Dedifferentiated amniotic fluid mesenchymal stem cell (primary cell): ENCODE data around the gene INSC.

Source experiments
- DNase-seq: peaks from one replicate; pipeline ENCODE4 v3.0.0-alpha.2; 2016; ENCODE audit errors: extremely low spot score

INSC gene

GRCh38 chr11:15189189-15189588 is 74.5 kb downstream of the INSC start:
- no peak for DNase-seq

DNA sequence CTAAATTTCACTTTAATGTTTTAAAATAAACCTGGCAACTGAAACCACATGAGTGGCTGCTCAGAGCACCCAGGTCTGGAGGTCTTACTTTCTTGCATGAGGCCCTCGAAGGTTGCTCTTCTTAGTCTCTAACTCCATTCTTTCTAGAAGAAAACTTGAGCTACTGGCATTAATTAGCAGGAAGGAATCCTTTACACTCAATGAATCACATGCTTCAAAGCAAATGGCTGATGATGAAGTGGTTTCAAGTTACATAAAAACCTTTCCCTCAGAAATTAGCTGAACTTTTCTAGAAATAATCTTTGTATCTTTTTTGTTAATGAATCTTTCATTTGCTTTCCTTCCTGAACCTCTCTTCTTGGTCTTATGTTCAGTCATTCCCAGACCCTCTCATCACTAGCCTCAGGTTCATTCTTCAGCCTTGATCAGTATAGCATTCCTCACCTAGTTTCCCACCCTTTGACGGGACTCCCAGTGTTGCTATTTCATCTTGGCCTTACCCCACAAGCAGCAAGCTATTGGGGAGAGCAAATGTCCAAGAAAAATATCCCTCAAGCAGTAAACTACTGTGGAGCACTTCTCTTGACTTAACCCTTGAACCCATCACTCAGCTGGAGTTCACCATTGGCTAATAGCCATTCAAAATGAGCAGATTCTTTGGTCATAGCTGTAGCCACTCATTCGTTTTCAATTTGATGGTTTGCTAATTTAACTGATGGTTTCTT is 75.1 kb downstream of the INSC start:
- DNase-seq, result no peak

GRCh38 chr11:15190611-15191010 is 75.9 kb downstream of the INSC start:
- no peak for DNase-seq

DNA sequence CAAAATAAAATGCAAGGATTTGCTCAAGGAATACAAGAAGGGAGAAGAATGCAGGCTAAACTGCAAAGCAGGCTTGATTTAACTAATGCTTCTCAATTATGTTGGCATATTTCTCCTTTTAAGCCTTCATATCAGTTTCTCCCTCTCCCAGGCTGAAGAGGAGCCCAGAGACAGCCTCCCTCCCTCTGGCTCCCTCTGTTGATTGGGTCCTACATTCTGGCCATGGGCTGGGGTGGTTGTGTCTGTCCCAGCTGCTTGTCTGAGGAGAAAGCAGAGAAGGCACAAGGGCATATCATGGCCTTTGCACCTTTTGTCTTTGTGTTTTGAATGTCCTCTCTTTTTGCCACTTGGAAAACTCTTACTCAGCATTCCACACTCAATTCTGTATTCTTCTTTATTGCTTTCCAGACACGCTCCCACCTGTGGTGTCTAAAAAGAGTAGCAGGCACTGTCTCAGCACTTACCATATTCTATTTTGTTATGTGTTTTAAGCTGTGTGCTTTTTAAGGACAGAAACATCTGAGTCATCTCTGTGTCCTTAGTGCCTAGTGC is 77.4 kb downstream of the INSC start:
- no peak for DNase-seq

DNA sequence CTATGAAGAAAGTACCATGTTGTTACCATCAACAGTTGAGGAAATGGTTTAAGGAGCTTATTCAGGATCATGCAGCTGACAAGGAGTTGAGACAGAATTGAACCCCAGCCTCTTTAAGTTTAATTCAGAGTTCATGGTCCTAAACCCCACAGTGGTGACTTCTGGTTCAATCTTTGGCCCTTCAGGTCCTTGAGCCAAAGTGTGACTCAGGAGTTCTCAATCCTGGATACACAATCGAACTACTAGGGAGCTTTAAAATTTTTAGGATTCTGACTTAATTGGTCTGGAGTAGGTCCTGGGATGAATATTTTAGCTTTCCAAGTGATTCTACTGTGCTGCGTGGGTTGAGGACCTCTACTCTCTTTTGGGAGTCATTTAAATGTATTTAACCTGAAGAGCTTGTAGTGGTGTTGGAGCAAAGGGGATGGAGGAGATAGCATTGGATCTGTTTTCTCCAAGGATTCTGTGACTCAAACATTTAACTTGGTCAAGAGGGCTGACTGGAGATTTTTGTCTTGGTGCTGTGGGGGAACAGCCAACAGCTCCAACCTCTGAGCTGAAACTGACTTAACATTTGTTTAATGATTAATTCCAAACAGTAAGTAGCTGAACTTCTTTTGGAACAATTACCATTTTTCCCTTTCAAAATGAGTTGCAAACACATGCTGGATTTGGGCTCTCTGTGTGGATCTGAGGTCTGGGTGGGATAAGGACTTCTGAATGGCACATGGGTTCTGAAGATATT is 80.1 kb downstream of the INSC start:
- no peak for DNase-seq

DNA sequence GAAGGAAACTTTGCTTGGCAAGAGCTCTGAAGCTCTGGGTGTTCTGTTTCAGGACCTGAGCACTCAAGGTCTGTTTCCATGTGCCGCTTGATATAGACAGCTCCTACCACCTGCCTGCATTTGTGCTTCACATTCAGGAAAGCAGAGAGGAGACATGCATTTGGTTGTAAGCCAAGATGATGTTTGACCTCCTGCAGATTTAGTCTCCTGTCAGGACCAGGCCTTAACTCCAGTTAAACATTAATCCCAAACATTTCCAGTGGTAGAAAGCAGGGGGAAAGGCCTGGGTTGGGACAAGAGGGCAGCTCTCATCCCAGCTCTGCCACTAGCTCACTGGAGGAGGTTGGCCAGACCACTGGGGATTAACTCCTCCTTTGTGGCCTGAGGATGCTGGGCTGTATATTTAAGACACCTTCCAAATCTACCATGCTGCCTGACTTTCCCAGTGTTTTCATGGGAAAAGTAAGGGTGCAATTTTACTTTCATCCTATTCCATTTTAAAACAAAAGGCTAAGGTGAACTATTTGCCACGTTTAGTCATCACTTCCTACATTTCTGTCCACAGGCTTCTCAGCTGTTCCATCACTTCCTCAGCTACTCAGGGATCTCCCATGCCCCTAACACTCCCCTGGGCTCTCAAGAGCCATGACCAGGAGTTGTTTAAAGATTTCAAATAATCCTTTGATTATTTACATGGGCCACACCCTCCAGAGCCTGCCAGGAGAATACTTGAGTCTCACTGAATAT is 80.9 kb downstream of the INSC start:
- no peak for DNase-seq

- DNase-seq, result no peak
Measured at GRCh38 chr11:15196704-15197103, 82.0 kb downstream of the INSC start.

DNA sequence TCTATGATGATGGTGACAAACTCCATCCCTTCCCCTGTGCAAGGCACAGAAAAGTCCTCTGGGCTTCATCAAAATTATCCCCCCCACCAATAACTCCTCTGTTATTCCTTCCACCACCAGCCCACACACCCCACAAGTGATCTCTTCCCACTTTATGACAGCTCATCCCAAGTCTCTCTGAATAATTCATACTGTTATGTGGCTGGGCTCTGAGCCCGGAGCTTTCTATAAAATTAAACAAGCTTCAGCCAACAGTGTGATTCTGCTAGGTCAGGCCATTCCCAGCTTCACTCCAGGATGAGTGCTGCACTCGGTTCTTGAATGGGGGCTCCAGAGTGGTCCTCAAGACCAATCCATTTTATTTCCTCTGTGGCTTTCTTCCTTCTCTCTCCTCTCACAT is 83.0 kb downstream of the INSC start:
- no peak for DNase-seq

DNA sequence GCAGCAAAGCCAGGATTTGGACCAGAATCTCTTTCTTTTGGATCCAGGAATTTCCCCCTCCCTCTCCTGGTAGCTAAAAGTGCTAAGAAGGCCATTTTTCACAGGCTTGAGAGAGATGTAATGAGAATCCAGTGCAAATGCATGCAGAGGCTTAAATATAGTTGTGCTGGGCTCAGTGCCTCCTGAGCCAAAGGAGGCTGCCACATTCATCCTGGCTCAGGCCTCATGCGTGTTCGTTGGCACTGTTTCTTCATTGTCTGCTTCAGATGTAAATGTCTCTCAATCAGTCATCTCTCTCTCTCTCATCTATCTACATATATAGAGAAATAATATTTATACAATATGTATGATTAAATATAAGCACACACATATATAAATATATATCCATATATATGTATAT is 83.6 kb downstream of the INSC start:
- no peak for DNase-seq

DNA sequence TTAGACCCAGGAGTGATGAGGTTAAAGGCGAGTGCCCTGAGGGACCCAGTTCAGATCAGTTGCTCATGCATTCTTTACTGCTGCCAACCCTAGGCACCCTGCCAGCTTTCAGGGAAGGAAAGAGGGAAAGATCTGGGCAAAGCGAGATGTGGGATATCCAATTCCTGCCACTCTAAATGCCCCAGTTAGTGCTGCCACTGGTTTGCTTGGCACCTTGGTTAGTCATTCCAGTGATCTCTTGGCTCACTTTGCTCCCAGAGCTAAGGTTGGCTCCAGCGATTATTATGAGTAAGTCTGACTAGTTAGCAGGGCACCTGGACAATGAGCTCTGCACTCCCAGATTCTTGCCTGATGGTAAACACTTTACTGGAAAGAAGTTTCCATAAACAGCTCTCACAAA is 85.0 kb downstream of the INSC start:
- no peak for DNase-seq

DNA sequence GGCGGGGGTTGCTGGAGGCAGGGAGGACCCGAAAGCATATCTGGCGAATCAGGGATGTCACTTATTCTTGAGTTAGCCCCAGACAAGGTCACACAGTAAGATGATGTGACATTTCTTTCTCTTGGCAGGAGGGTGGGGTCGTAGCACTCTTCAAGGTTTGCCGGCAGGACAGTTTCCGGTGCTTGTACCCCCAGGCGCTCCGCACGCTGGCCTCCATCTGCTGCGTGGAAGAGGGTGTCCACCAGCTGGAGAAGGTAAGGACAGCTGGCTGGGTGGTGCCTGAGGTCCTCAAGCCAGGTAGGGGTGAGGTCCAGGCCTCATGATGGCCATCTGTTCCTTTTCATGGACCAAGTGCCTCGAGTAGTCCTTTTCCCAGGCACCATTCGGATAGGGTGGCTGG is 86.0 kb downstream of the INSC start:
- DNase-seq, result no peak

DNA sequence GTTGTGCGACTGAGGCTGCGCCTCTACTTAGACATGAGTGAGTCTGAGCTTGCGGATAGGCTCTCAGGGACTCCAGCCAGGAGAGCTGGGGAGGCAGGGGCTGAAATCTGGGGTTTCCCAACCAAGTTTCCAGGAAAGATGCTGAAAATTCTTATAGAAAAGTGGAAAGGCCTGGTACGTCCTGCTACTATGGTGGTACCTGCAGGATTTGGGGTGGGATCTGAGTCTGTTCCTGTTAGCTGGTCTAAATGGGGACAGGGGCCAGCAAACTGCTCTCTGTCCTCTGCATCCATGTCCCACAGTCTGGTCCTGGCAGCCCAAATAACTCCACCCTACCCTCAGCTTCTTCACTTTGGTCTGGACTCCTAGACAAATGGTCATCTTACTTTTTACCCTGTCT is 86.9 kb downstream of the INSC start:
- no peak for DNase-seq

DNA sequence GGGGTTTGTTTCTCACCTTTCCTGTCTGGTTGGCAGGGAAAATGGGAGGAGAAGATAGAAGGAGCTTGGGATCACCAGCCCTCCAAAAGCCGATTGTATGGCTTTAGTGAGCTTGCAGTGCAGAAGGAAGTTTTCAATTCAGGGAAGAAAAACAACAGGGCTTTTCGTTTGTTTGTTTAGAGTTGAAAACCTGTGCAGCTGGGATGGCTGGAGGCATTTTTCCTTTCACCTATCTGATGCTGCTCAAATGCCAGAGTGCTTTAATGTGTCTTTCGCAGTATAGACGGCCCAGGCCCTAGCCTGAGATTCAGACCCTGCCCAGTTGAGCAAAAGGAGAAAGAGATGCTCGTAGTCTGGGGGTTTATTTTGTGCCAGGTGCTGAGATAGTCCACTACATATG is 87.9 kb downstream of the INSC start:
- no peak for DNase-seq

DNA sequence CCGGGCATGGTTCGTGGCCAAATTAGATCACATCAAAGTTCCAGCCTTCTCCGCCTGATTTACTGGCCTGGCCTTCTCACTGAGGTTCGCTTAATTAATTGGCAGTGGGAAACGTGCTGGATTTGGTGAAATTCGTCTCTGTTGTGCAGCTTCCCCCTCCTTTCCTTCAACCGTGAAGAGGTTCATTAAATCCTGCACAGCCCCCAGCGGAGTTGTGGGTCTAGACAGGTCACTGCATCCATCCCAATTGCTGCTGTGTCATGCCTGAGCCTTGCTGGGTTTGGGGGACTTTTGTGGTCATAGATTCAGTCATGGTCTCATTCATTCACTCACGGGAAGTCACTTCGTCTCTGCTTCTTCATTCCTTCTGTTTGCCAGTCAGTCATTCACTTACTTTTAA is 90.0 kb downstream of the INSC start:
- no peak for DNase-seq

GRCh38 chr11:15206791-15207190 is 92.1 kb downstream of the INSC start:
- DNase-seq, result no peak

- DNase-seq, result peak; percentile 31
Measured at GRCh38 chr11:15208378-15209222, 93.9 kb downstream of the INSC start.

DNA sequence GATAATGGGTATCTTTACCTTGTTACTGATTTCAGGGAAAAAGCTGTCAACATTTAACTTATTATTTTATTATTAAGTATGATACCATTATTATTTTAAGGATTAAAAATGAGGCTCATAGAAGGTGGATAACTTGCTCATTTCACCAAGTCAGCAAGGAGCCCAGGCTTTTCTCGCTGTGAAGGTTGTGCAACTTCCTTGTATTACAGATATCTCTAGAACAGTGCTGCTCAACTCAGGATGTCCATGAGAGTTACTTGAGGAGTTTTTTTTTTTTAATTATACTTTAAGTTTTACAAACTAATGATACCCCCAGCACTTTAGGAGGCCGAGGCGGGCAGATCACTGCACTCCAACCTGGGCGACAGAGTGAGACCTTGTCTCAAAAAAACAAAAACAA is 98.2 kb downstream of the INSC start:
- DNase-seq, result no peak

DNA sequence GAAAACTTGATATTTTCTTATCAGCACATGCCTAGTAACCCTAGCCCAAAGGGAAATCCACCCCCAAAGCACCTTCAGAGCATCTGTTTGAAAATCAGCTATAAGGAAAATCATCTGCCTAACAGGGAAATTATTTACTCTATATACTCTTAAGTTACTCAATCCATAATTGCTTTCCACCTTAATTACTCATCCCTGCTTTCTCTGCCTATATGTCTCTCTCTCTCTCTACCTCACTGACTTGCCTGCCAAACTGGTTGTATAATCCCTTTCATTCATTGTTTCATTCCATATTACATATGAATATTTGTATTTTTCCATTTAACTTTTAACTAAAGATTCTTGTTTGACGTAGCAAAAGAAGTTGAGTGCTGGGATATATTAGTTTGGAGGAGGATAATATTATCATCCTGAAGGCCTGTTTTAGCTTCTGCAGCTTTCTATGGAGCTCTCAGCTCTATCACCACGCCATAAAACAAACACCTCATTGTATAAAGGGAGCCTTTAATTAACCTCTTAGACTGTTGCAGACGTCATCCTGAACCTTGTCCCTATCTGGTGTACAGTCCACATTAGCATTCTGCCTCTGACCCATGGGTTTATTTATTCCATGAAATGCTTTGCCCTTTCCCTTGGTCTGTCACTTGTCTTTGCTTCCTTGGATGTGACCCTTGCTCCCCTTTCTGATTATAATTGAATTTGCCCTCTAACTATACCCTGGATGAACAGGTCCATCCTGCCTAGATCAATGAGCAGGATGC is 98.9 kb downstream of the INSC start:
- DNase-seq, result no peak

DNA sequence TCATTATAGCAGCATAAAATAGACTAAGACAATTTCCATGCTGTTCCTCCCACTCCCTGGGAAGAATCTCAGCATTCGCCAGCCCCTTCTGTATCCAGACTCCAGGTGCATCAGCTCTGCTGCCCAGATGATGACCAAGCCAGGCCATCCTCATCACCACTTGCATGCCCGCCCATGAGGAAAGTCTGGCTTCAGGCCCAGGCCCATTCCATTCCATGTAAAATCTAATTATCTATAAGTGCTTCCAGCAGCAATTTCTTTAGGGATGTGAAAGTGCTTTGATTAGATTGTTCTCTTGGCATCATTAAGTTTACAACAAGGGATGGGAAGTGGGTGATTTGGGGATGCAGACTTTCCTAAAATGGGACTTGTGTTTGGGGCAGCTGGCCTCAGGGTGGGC is 100.3 kb downstream of the INSC start:
- no peak for DNase-seq

GRCh38 chr11:15216678-15217077 is 102.0 kb downstream of the INSC start:
- no peak for DNase-seq

DNA sequence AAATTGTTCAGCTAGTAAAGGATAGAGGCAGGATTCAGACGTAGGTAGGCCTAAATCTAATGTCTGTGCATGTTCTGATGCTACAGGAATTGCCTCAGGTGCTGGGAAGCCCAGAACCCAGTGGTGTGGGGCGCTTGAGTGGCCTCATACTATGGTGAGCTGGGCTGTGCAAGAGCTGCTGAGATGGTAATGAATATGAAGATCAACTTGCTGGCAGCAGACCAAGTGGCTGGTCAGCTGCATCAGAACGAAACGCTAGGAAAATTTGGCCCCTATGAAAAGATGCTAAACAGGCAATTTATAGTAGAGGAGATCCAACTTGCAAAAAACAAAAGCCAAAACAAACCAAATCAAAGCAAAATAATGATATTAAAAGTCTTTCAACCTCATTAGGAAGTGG is 102.7 kb downstream of the INSC start:
- no peak for DNase-seq
